ENCODE measurements around the gene XPR1.
"Not testable (repeated sequence)": the region's sequence is repeated elsewhere in the genome, so short reads cannot be mapped to it uniquely, and the experiment has no call there.

Gene XPR1

GRCh38 chr1:180674603-180675530 is 43.0 kb downstream of the XPR1 start:
- Histone ChIP-seq H3K36me3 (replicated peaks) (no peaks in the 10 kb centered on the region), H3K27me3 (replicated peaks) (no peaks in the 10 kb centered on the region), H3K27ac (no peak overlapping the region), H3K4me3 (ENCODE audit: low read depth, low read length) (no peak overlapping the region)
- no peak for TF ChIP-seq CTCF (IDR thresholded peaks at IDR 0.05; ENCODE audit: low read depth, low read length, missing control alignments)
- DNase-seq: peak; percentile 6
- in situ Hi-C loops (cut with HindIII; ENCODE audit: low pct_ligation_motif_present, low sequenced_read_pairs): no loop called here

GRCh38 chr1:180675586-180675985 is 43.8 kb downstream of the XPR1 start:
- TF ChIP-seq CTCF (IDR thresholded peaks at IDR 0.05; ENCODE audit: low read depth, low read length, missing control alignments): no peak
- Histone ChIP-seq H3K27ac (no peak overlapping the region), H3K36me3 (replicated peaks) (no peaks in the 10 kb centered on the region), H3K4me3 (ENCODE audit: low read depth, low read length) (no peak overlapping the region), H3K27me3 (replicated peaks) (no peaks in the 10 kb centered on the region)
- DNase-seq: no peak
- in situ Hi-C loops (cut with HindIII; ENCODE audit: low pct_ligation_motif_present, low sequenced_read_pairs): no loop called here

- Histone ChIP-seq H3K27me3 (replicated peaks) (no peaks in the 10 kb centered on the region), H3K36me3 (replicated peaks) (no peaks in the 10 kb centered on the region), H3K27ac (no peak overlapping the region), H3K4me3 (ENCODE audit: low read depth, low read length) (no peak overlapping the region)
- TF ChIP-seq CTCF (IDR thresholded peaks at IDR 0.05; ENCODE audit: low read depth, low read length, missing control alignments): no peak
- DNase-seq: peak; percentile 59
- in situ Hi-C loops (cut with HindIII; ENCODE audit: low pct_ligation_motif_present, low sequenced_read_pairs): no loop called here
These were observed 48.8 kb downstream of the XPR1 start for GRCh38 chr1:180680558-180681144.

- in situ Hi-C loops (cut with HindIII; ENCODE audit: low pct_ligation_motif_present, low sequenced_read_pairs): not testable (repeated sequence)
These were observed 51.3 kb downstream of the XPR1 start for GRCh38 chr1:180683117-180683516.

GRCh38 chr1:180691322-180691913 is 59.6 kb downstream of the XPR1 start:
- TF ChIP-seq CTCF (IDR thresholded peaks at IDR 0.05; ENCODE audit: low read depth, low read length, missing control alignments): no peak
- no peaks in the 10 kb centered on the region for H3K36me3 ChIP-seq (replicated peaks)
- no peaks in the 10 kb centered on the region for H3K27me3 ChIP-seq (replicated peaks)
- no peak overlapping the region for H3K4me3 ChIP-seq (ENCODE audit: low read depth, low read length)
- in situ Hi-C loops (cut with HindIII; ENCODE audit: low pct_ligation_motif_present, low sequenced_read_pairs): no loop called here
- peak; percentile 3 for DNase-seq
- H3K27ac ChIP-seq: no peak overlapping the region

More at GRCh38 chr1:180683117-180683516, 51.3 kb downstream of the XPR1 start:
- not testable (repeated sequence) for H3K4me3 ChIP-seq (ENCODE audit: low read depth, low read length); DNase-seq; H3K27me3 ChIP-seq (replicated peaks); H3K36me3 ChIP-seq (replicated peaks); H3K27ac ChIP-seq

- in situ Hi-C loops (cut with HindIII; ENCODE audit: low pct_ligation_motif_present, low sequenced_read_pairs): no loop called here
- no peak for TF ChIP-seq CTCF (IDR thresholded peaks at IDR 0.05; ENCODE audit: low read depth, low read length, missing control alignments)
- H3K27ac ChIP-seq: no peak overlapping the region
These were observed 61.9 kb downstream of the XPR1 start for GRCh38 chr1:180693564-180694244.

More at GRCh38 chr1:180693564-180694244, 61.9 kb downstream of the XPR1 start:
- H3K4me3 ChIP-seq (ENCODE audit: low read depth, low read length): no peak overlapping the region
- no peaks in the 10 kb centered on the region for H3K36me3 ChIP-seq (replicated peaks)
- DNase-seq: no peak
- H3K27me3 ChIP-seq (replicated peaks): no peaks in the 10 kb centered on the region
